ENCODE results near the gene TAB2.
"Not testable (repeated sequence)": the region's sequence is repeated elsewhere in the genome, so short reads cannot be mapped to it uniquely, and the experiment has no call there.

TAB2 gene

DNA sequence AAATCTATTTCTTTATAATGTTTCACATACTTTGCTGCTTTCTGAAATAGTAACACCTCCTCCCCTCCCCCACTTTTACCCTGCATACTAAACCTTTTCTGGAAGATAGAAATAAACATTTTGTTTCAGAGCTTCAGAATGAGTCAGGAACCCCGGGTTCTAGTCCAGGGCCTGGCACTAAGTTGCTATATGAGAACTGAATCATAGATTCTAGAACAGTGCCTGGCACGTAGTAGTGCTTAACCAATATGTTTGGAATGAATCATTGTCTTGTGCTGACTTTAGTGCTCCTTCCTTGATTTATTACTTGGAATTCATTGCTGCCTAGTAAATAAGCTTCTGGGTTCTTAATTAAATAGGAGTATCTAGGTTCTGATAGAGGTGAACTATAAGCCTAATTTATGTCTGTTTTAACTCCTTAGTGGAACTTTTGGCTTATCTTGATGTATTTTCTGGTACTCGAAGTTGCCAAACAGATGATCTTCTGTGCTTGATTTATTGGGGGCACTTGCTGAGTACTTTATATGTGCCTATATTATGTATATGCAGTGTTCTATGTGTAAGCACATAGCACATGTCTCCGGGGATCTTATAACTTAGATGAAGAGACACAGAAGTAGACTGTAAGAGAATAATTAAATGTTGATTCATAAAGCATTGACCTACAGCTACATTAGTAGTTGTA is 18.6 kb downstream of the TAB2 start:
- no peak for DNase-seq

DNA sequence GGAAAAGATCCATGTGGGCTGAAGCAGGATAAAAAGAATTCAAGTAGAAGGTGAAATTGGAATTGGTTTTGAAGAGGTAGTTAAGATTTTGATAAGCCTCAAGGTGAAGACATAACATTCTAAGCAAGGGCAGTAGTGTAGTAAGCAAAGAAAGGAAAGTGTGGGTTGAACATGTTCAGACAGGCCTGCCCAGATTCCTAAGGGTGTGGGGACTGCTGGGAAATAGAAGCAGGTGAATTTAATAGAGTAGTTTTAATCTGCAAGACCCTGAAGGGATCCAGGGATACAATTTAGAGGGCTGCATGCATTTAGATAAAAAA is 19.1 kb downstream of the TAB2 start:
- no peak for DNase-seq

DNA sequence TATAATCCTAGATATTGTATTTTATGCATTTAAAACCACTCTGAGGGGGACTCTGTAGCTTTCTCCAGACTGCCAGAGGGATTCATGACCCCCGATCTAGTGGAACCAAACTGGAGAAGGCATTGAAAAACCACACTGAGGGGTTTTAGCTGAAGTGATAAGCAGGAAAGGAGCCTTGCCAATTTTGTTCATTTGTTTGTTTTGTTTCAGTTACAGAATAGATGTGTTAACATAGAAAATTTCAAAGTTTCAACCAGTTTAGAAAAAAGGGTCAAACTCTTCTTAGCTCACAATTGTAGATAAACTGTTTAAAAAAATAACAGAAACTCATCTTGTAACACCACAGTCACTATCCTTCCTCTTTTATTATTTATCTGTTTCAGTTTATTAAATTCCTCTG is 19.8 kb downstream of the TAB2 start:
- no peak for DNase-seq

DNA sequence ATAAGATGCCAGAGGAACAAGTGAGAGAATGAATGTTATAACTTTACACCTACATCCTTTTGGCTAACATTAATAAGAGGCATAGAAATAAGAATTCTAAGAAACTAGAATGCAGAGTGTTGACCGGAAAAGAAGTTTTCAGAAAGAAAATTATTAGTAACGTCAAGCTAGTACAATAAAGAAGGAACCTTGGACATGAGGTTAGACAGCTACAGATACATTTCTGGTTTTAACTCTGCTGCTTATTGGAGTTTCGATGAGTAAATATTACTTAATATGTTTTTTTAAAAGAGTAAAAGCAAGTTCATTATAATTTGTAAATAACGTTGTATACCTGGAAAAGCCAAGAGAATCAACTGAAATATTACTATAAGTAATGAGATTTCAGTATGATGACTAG is 22.7 kb downstream of the TAB2 start:
- DNase-seq, result no peak

DNA sequence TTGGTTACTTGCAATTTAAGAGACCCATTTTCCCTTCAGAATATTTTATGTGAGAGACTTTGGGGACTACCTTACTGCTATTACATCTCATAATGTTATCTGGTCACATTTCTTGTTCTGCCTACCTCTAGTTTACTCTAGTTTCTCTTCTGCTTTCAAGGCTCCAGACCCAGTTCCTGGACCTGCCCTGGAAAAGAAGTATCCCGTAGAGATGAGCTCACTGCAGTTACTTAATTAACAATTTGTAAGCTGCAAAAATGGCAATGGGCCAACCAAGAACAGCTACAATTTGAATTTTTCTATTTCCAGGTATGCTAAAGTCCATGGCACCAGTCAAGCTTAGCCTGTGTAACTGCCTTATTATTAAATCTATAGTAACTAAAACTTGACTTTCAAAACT is 25.0 kb downstream of the TAB2 start:
- no peak for DNase-seq

DNA sequence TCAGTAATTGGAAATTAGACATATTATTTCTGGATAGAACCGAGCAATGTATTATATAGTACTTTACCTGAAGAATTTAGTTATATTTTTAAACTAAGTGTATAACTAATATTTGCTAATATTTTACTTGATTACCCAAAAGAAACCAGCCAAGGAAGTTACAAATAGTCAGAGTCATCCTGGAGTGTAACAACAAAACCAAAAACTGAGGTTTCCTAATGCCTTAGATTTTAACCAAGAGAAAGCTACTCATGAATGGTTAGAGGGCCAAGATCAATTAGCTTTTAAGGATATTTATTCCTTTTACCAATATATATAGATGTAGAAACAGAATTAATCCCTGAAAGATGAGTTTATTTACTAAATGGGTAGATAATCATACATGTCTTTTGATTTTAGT is 26.0 kb downstream of the TAB2 start:
- DNase-seq, result no peak

DNA sequence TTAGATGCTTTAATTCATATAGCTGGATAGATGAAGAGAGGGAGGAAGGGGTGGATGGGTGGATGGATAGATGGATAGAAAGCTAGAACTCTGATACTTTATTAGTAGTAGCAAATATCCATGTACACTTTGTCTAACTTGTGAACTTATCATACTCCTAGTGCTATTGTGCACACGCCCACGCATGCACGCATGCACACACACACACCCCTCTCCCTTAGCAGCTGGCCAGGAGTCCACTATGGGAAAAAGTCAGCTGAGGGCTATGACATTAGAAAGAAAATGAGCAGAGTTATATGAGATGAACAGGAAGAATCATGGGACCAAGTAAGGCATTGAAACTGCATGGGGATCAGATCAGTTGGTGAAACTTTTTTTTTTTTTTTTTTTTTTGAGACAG is 28.6 kb downstream of the TAB2 start:
- DNase-seq, result no peak

DNA sequence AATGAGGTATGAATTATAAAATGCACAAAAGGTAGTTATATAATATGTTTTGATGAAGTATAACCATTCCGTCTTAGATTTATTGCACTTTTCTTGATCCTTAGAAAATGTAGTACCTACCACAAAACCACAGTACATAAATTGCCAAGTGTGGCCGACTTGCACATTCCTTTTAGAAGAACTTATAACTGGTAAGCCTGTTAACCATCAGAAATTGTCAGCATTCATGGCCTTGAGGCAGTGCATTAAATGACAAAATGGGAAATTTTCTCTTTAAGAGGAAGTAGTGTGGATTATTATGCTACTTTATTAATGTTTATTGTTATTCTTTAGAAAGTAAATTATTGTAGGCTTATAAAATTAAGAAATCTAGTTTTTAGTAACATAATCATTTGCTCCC is 29.6 kb downstream of the TAB2 start:
- no peak for DNase-seq

DNA sequence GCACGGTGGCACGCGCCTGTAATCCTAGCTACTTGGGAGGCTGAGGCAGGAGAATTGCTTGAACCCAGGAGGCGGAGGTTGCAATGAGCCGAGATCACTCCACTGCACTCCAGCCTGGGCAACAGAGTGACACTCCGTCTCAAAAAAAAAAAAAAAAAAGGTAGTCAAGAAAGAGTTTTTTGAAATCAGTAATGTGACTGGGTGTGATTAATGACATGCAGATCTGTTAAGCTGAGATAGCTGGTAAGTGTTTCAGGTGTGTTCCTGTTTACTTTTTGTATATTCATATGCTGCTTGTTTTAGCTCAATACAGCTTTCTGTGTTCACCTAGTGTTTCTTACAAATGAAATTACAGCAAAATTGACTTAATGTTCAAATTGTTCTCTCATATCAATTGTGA is 31.8 kb downstream of the TAB2 start:
- not testable (repeated sequence) for DNase-seq

DNA sequence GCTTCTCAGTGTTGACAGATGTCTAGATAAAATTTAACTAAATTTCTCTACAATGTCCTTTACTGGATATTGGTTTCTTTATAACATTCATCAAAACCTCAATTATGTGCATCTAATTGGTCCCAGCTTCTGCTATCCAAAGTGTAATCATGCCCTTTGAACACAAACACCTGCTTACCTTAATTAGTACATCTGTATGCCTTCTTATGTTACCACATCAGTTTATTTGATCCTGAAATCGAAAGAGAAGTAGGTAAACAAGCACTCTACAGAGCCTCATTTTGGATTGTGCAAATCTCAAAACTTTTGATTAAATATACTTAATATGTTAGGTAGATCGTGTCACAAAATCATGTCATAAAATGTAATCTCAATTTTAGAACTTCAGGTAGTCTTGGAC is 36.5 kb downstream of the TAB2 start:
- no peak for DNase-seq

DNA sequence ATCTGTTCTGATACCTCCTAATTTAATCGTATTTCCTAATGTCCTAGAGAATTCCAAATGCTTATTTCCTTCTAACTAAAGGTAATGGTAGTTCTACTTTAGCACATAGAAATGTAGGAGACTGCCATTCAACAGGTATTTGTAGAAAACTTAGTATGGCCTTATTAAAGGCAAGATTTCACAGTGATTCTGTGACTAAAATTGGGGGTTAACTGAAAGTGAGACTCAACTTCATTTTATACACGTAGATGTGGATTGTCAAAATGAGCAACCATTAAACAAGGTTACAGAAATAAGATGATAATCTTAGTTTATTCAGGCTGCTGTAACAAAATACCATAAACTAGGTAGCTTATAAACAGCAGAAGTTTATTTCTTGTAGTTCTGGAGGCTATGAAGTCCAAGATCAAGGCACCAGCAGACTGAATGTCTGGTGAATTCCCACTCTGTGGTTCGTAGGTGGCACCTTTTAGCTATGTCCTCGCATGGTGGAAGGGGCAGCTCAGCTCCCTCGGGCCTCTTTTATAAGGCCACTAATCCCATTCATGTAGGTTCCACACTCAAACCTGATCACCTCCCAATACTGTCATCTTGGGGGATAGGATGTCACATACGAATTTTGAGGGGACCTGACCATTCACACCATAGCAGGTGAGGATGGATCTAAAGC is 38.7 kb downstream of the TAB2 start:
- DNase-seq, result no peak

DNA sequence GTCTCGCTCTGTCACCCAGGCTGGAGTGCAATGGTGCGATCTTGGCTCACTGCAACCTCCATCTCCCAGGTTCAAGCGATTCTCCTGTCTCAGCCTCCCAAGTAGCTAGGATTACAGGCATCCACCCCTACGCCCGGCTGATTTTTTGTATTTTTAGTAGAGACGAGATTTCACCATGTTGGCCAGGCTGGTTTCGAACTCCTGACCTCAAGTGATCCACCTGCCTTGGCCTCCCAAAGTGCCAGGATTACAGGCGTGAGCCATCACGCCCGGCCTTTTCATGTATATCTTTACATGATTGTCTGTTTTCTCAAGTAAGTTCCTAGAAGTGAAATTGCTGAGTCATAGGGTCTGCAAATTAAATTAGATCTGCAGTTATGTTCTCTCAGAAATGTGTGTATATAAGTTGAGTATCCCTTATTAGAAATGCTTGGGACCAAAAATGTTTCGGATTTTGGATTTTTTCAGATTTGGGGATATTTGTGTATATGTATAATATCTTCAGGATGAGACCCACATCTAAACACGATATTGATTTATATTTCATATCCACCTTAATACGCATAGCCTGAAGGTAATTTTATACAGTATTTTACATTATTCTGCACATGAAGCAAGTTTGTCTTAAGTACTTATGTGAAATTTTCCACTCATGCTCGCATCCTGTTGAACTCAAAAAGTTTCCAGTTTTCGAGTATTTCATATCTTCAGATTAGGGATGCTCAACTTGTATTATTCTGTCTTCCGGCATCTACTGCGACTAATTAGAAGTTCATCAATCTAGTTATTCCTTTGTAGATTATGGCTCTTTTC is 40.4 kb downstream of the TAB2 start:
- no peak for DNase-seq

DNA sequence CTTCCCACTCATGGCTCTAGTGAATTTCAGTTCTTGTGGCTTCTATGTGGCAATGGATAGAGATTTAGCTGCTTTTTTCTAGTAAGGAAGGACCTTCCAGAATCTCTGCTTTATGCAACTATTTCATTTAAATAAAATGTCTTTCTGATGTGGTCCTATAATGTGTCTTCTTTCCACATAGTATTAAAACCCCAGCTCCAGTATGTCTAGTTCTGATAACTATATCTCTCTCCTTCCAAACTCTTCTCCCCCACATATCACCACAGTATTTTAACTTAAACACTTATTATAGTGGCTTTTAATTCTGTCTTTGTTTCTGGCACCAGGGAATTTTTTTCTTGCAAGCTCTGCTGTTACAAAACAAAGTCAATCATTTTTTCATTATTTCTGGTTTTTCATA is 41.9 kb downstream of the TAB2 start:
- DNase-seq, result no peak

DNA sequence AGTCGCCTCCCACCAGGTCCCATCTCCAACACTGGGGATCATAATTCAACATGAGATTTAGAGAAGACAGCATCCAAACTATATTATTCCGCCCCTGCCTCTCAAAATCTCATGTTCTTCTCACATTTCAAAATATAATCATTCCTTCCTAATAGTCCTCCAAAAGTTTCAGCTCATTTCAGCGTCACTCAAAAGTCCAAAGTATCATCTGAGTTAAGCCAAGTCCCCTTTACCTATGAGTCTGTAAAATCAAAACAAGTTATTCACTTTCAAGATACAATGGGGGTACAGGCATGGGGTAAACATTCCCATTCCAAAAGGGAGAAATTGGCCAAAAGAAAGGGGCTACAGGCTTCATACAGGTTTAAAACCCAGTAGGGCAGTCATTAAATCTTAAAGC is 43.0 kb downstream of the TAB2 start:
- no peak for DNase-seq

DNA sequence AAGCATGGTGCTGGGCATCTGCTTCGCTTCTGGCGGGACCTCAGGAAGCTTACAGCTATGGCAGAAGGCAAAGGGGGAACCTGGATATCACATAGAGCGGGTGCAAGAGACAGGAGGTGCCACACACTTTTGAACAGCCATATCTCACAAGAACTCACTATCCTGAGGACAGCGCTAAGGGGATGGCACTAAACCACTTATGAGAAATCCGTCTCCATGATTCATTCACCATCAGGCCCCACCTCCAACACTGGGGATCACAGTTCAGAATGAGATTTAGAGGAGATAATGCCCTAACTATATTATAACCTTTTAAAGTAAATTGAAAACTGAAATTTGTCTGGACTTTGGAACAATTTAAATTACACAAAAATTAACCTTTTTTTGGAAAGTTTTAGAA is 44.8 kb downstream of the TAB2 start:
- no peak for DNase-seq

DNA sequence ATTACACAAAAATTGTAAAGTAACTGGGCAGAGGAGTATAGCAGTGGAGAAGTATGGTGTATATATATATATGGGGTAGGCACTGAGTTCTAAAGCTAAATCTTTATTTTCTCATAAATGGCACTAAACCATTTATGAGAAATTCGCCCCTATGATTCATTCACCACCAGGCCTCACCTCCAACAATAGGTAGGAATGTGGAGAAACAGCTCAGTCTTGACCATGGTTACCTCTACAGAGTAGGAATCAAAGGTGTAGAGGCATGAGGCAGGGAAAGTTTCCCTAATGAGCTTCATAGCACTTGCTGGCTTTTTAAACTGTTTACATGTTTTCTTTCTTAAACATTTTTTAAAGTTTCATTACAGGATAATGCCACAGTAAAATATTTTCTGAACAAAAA is 45.6 kb downstream of the TAB2 start:
- no peak for DNase-seq

DNA sequence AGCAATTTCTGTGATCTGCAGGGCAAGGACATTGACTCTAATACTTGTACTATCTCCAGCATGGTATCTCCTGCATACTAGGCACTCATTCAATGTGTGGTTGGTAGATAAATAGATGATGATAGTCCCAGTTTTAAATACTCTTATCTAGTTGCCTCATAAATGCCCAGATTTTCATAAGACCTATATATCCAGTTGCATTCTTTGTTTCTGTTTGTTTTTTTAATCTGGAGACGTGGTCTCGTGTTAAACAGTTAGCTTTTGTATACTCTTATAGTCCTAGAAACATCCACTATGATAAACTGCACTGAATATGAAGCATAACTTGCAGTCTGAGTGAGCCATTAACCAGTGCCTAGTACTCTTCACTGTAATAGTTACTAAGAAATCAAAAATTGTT is 47.0 kb downstream of the TAB2 start:
- DNase-seq, result no peak

DNA sequence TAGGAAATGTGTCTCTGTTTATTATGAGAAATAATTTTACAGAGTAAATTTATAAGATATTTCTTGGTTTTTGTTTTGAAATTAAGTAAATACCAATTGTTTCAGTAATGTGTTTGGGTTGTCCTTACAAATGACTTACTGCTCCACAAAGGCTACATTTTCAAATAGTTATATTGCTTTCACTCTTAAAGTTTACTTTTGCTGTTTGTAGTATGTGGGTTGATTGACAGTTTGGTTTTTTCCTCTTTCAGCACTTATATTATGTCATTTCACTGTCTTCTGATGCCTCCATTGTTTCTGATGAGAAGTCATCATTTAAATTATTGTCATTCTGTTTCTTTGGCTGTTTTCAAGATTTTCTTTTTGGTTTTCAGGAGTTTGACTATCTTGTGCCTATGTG is 47.7 kb downstream of the TAB2 start:
- no peak for DNase-seq

DNA sequence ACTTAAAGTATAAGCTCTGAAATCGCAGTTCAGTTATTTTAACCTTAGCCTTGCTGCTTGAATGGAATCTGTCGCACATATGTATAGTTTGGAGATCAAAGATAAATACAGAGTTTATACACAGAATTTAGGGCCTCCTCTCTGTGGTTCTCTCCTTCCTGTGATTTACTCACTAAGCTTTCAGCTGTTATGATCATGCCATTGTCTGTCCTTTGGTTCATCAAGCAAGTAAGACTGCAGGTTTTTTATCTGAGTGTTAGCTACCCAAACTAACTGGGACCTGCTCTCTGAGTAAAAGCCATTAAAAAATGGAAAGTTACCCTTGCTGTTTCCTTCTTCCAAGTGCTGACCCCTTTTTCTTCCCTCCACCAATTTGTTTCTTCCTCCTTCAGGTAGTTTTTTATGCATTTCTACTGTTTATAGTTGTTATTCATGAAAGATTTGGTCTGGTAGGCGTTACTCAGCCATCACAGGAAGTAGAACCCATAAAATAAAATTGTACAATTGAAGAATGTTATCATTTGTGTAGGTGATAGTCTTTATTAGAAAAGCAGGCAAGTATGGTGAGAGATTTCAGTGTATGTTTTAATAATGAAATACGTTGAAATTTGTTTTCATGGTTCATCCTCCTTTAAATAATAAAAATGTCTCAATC is 48.9 kb downstream of the TAB2 start:
- no peak for DNase-seq

DNA sequence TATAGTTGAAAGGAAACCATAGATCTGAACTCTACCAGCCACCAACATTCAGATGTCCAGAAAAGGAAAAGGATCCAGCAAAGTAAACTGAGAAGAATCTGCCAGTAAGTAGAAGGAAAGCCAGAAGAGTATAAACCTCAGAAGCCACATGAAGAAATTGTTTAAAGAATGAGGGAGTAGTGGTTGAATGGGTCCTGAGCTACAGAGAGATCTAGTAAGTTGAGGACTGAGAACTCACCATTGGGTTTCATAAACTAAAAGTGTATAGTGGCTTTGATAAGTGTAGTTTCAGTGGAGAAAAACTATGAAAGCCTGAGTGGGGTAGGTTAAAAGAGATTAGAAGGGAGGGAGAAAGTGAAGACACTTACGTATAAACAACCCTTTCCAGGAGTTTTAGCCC is 50.6 kb downstream of the TAB2 start:
- no peak for DNase-seq

DNA sequence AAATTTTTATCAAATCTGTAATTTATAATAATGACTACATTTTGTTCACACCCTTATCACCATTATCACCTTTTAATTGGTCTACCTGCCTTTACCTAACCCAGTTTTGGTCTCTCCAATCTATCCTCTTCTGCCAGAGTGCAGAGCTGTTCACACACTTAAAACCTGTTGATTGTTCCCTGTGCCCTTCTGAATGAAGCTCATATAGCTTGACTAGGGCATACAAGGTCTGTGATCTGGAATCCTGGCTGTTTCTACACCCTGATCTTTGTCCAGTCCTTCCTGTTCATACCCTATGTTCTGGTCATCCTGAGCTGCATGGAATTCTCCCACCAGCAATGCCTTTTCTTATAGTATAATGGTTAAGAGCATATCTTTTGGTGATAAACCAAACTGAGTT is 53.6 kb downstream of the TAB2 start:
- DNase-seq, result no peak

DNA sequence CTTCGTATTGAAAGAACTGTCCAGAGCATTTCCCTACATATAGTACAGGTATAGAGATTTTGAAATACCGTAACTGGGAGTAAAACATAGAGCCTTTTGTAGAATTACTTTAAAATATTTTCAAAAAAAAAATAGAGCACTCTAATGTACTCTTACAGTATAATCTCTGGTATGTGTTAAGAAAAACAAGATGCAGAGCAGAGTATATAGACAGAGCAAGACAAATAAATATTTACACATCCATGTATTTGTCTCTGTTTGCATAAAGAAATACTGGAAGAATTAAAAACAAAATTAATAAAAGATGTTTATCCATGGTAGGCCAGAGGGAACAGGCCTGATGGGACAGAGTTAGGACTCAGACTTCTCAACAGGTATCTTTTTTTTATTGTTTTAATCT is 54.5 kb downstream of the TAB2 start:
- DNase-seq, result no peak

DNA sequence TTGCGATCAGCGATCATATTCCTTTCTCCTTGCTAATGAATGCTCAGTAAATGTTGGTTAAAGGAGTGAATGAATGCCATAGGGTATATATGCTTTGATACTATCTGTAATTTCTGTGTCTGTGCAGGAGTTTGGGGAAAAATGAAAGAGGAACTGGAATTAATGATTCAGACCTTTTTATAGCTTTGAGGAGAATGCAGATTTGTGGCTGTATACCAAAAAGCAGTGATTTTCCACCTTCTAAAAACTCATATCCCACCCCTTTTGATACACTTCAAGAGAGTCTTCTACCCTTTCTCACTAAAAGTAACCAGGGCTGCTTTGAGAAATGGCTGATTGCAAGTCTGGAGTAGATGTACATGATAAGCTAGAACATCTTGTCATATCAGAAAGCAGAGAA is 56.0 kb downstream of the TAB2 start:
- no peak for DNase-seq

DNA sequence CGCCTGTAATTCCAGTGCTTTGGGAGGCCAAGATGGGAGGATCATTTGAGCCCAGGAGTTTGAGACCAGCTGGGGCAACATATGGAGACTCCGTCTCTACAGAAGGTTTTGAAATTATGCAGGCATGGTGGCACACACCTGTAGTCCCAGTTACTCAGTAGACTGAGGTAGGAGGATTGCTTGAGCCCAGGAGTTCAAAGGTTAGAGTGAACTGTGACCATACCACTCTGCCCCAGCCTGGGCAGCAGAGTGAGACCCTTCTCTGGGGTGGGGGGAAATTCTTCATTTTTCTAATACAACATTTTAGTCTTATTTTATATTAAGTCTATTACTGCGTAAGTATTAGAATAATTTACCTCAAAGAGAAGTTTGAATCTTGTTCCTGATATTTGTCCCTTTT is 62.5 kb downstream of the TAB2 start:
- no peak for DNase-seq
